Measurements from ENCODE around the gene EIF3I. TPM values are rescaled to one million over a fixed set of nuclear protein-coding genes. Genes with fewer than 3 reads are reported as not detected.
A peak's percentile ranks its signal among the peaks of the same experiment; 100 is the strongest.

EIF3I gene
- total RNA-seq, 4 donors from 2014 or later, result 121 to 172 (median 152) TPM

DNA sequence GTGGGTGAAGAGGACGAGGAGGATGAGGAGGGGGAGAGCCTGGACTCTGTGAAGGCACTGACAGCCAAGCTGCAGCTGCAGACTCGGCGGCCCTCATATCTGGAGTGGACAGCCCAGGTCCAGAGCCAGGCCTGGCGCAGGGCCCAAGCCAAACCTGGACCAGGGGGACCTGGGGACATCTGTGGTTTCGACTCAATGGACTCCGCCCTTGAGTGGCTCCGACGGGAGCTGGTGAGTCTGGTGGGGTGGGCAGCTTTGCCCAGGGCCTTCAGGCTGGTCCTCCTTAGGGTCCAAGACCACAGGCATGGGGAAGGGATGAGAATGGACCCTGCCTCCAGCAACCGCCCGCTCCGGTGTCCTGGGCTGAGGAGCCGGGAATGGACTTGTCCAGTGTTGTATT is 25.2 kb downstream of the EIF3I start:
- no peak for DNase-seq (ENCODE audit: low spot score in 2 of 2)
- Histone ChIP-seq H3K4me3 (no peak overlapping the region), H3K9me3 (no peaks in the 10 kb centered on the region), H3K36me3 (no peaks in the 10 kb centered on the region), H3K4me1 (peaks cover 0 to 38% (median 27%) of the 10 kb centered on the region in 4 donors), H3K27me3 (no peaks in the 10 kb centered on the region), H3K27ac (peak overlapping the region in 3 of 4 donors; percentile 53 to 62 (median 56))
- TF ChIP-seq, protein P1, sequence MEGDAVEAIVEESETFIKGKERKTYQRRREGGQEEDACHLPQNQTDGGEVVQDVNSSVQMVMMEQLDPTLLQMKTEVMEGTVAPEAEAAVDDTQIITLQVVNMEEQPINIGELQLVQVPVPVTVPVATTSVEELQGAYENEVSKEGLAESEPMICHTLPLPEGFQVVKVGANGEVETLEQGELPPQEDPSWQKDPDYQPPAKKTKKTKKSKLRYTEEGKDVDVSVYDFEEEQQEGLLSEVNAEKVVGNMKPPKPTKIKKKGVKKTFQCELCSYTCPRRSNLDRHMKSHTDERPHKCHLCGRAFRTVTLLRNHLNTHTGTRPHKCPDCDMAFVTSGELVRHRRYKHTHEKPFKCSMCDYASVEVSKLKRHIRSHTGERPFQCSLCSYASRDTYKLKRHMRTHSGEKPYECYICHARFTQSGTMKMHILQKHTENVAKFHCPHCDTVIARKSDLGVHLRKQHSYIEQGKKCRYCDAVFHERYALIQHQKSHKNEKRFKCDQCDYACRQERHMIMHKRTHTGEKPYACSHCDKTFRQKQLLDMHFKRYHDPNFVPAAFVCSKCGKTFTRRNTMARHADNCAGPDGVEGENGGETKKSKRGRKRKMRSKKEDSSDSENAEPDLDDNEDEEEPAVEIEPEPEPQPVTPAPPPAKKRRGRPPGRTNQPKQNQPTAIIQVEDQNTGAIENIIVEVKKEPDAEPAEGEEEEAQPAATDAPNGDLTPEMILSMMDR (IDR thresholded peaks at IDR 0.05), result no peak
- TF ChIP-seq POLR2A (IDR thresholded peaks at IDR 0.05) (no peak), EP300 (IDR thresholded peaks at IDR 0.05) (no peak)
- 69 to 76% methylated on average over 6 to 12 of the region's 12 CpGs for WGBS, 2 donors

DNA sequence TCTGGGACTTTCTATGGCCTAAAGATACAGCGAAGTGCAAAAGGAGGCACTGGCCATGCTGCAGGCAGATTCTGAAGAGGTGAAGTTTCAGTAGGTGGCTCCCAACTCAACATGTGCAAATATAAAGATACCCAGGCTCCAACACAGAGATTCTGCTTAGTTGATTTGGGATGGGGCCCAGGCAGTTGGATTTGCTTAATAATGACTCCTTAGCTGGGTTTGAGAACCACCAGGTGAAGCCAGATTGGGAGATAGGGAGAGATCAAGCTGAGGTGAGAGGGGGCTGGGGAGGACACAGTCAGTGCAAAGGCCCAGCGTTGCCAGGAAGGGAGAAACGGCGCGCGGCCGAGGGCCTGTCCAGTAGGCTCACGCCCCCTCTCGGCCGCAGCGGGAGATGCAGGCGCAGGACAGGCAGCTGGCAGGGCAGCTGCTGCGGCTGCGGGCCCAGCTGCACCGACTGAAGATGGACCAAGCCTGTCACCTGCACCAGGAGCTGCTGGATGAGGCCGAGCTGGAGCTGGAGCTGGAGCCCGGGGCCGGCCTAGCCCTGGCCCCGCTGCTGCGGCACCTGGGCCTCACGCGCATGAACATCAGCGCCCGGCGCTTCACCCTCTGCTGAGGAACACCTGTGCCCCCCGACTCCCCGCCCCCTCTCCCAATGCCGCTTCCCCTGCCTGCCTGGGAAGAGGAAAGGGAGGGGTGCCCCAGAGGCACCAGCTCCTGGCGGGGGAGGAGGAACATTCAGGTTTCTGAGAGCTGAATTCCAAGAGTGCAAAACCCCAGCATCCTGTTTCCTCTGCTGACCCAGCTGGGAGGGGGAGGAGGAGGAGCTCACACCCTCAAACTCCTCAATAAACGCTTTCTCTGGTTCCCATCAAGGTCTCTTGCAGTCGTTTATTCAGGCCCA is 26.0 kb downstream of the EIF3I start:
- no peak overlapping the region for H3K4me3 ChIP-seq
- H3K4me1 ChIP-seq, result peaks cover 0 to 41% (median 21%) of the 10 kb centered on the region in 4 donors
- DNase-seq (ENCODE audit: low spot score in 2 of 2), result peak; percentile 82
- no peaks in the 10 kb centered on the region for H3K36me3 ChIP-seq
- TF ChIP-seq, protein P1 (IDR thresholded peaks at IDR 0.05), result peak; percentile 71 to 82 (median 77)
- no peak for TF ChIP-seq POLR2A (IDR thresholded peaks at IDR 0.05)
- peak overlapping the region in 3 of 4 donors; percentile 53 to 62 (median 56) for H3K27ac ChIP-seq
- WGBS, 2 donors, result 12 to 14% methylated on average over 31 of the region's 31 CpGs
- no peaks in the 10 kb centered on the region for H3K9me3 ChIP-seq
- no peaks in the 10 kb centered on the region for H3K27me3 ChIP-seq

GRCh38 chr1:32249831-32250525 is 27.8 kb downstream of the EIF3I start:
- H3K27ac ChIP-seq, result peak overlapping the region in 1 of 4 donors; percentile 86
- TF ChIP-seq EP300 (IDR thresholded peaks at IDR 0.05), result peak in 1 of 2 donors; percentile 42
- TF ChIP-seq POLR2A (IDR thresholded peaks at IDR 0.05), result no peak
- H3K4me3 ChIP-seq, result no peak overlapping the region
- H3K27me3 ChIP-seq, result no peaks in the 10 kb centered on the region
- peaks cover 0 to 41% (median 21%) of the 10 kb centered on the region in 4 donors for H3K4me1 ChIP-seq
- WGBS, 2 donors, result 63 to 64% methylated on average over 9 of the region's 9 CpGs
- peak in 1 of 2 donors; percentile 31 for DNase-seq (ENCODE audit: low spot score in 2 of 2)
- no peaks in the 10 kb centered on the region for H3K9me3 ChIP-seq
- no peaks in the 10 kb centered on the region for H3K36me3 ChIP-seq

DNA sequence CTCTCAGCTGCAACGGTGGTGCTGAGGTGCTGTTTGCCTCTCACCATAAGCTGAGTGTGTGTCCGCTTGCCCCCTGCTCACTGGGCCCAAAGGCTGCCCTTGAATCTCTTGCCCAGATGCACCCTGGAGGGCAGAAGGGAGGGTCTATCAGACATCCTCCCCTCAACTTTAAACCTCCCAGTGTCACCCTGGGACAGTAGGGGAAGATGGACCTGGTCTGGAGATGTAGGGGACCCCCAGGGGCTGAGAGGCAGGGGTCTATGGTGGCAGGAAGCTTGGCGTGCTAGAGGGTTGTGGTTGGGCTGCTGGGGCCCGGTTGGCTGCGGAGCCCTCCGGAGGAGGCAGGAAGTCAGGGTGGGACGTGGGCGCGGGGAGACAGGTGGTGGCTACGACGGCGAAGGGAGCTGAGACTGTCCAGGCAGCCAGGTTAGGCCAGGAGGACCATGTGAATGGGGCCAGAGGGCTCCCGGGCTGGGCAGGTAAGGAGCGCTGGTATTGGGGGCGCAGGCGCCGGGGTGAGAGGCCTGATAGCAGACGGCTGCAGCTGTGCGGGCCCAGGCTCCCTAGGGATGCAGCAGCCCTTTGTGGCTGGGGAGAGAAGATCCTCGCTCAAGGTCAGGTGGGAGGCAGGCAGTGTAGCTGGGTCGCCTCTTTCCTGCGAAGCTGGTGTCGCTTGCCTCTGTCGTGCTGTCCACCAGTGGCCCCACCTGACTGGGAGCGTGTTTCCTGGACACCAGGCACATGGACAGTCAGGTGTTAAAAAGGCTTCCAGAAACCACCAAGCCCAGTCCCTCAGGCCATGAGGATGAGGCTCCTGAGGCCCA is 28.9 kb downstream of the EIF3I start, which contains the start of gene LCK:
Gene LCK (plus strand): TSS at position 373 of the 824 bp plus-strand sequence. CDS start 23,065 bp downstream, outside the sequence.
- peak within 1 kb of the TSS in 3 of 4 donors; percentile 11 to 86 (median 41) for H3K27ac ChIP-seq
- no peak for DNase-seq (ENCODE audit: low spot score in 2 of 2)
- H3K36me3 ChIP-seq, result no peaks in the 10 kb centered on the region
- H3K27me3 ChIP-seq, result no peaks in the 10 kb centered on the region
- 74 to 75% methylated on average over 22 to 25 of the region's 25 CpGs for WGBS, 2 donors
- TF ChIP-seq, protein P1 (IDR thresholded peaks at IDR 0.05), result no peak
- TF ChIP-seq POLR2A (IDR thresholded peaks at IDR 0.05) (no peak), EP300 (IDR thresholded peaks at IDR 0.05) (no peak)
- peaks cover 0 to 41% (median 20%) of the 10 kb centered on the region in 4 donors for H3K4me1 ChIP-seq
- no peaks in the 10 kb centered on the region for H3K9me3 ChIP-seq
- H3K4me3 ChIP-seq, result peak within 1 kb of the TSS in 1 of 4 donors; percentile 38

Data from tibial nerve (tissue), 4 donors.